ENCODE results near the gene INSYN2B.

INSYN2B gene

GRCh38 chr5:169980418-169981053 is at the start of gene INSYN2B:
INSYN2B (minus strand) TSS chr5:169980495; CDS start chr5:169883898, 96,597 bp downstream.
- DNase-seq (ENCODE audit: low read depth in 2 of 2): no peak

DNA sequence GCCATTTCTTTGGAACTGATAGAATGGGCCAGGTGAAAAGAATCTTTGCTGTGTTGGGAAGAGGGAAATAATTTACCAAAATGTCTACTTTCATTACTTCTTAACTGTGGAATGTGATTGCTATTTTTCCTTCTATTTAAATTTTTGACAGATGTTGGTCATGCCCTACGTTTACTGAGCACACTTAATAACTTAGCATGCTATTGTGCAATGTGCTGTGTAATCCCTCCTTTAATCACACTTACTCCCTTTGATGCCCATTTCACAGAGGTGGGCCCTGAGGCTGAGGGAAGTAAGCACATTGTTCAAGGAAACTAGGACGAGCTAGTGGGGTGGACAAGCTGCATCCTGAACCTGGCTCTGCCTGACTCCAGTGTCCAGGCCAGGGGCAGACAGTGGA is 47.8 kb upstream of the INSYN2B start:
- no peak for DNase-seq (ENCODE audit: low read depth in 2 of 2)

GRCh38 chr5:170025853-170026252 is 45.6 kb upstream of the INSYN2B start:
- DNase-seq (ENCODE audit: low read depth in 2 of 2): no peak

- no peak for DNase-seq (ENCODE audit: low read depth in 2 of 2)
These were observed 41.2 kb upstream of the INSYN2B start for GRCh38 chr5:170021506-170021905.

- DNase-seq (ENCODE audit: low read depth in 2 of 2): no peak
These were observed 40.1 kb upstream of the INSYN2B start for GRCh38 chr5:170020423-170020822.

- DNase-seq (ENCODE audit: low read depth in 2 of 2): no peak
These were observed 32.3 kb upstream of the INSYN2B start for GRCh38 chr5:170012622-170013021.

DNA sequence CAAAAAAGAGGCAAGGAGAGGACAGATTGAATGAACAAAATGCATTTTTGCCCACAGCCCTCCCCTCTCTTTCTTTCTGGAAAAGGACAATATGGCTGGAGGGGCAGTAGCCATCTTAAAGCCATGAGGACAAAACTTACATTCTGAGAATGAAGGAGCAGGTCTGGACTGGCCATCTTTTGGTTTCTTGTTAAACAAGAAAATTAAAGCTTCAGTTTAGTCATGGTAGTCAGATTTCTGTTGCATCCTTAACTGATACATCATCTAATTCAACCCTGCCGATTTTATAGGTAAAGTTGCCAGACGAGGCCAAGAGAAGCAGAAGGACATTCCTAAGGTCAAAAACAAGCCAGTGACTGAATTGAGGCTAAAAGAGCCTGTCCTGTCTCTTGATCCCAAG is 31.5 kb upstream of the INSYN2B start:
- no peak for DNase-seq (ENCODE audit: low read depth in 2 of 2)

GRCh38 chr5:170010595-170010994 is 30.3 kb upstream of the INSYN2B start:
- no peak for DNase-seq (ENCODE audit: low read depth in 2 of 2)

DNA sequence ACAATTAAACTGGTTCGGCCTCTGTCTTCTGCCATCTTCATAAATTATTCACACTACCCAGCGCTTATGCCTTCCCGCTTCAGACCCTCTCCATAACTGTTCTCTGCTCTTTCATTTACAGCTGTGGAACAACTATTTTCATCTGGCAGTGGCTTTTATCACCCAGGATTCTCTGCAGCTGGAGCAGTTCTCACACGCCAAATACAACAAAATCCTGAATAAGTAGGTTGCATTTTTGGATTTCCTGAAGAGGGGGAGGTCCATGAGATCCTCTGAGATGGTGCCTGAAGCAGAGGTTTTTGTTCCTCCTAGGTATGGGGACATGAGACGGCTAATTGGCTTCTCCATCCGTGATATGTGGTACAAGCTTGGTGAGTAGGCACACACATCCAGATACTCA is 28.1 kb upstream of the INSYN2B start:
- DNase-seq (ENCODE audit: low read depth in 2 of 2): no peak

GRCh38 chr5:170006021-170006420 is 25.7 kb upstream of the INSYN2B start:
- no peak for DNase-seq (ENCODE audit: low read depth in 2 of 2)

DNA sequence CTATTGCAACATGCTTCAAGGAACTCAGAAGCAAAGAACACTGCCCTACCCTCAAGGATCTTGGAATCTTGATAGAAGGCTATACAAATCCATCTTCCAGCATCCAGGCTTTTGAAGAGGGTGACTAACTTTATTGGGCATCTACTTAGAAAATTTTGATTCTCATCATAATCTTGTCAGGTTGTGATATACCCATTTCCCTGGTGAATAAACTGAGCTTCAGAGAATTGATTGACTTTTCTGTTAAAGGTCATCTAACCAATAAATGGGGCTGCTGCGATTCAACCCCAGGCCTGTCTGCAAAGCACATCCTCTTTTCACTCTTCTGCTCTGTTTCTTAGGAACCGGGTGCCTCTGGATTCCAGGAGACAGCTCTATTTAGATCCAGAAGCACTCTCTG is 19.9 kb upstream of the INSYN2B start:
- DNase-seq (ENCODE audit: low read depth in 2 of 2): no peak

GRCh38 chr5:169999621-170000020 is 19.3 kb upstream of the INSYN2B start:
- no peak for DNase-seq (ENCODE audit: low read depth in 2 of 2)

DNA sequence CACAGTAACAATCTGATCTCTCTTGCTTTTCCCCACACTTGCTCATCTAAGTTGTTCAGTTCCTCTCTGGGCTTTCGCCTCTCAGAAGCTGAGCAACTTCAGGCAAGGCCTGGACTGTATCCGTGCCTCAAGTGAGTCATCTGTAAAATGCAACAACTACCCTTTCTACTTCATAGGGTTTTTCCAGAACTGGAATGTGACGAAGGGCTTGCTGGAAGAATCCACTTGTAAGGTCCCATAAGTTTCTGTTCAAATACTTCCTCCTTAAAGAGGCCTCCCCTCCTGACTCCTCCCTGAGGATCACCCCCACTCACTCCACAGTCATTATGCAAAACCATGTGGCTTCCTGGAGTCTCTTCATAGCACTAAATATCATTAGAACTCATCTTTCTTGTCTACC is 17.5 kb upstream of the INSYN2B start:
- no peak for DNase-seq (ENCODE audit: low read depth in 2 of 2)

DNA sequence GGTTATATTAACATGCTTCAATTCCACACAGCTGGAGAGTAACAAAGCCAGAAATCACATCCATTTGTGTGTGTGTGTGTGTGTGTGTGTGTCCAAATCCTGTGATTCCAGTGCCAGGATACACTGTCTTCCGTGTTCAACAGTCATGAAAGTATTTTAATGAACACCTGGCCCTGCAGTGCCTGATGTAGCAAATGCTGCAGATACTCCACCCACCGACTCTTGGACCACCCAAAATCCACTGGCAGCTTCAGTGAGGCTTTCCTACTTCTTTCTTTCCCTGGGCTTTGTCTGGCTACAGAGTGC is 13.1 kb upstream of the INSYN2B start:
- DNase-seq (ENCODE audit: low read depth in 2 of 2): no peak

- no peak for DNase-seq (ENCODE audit: low read depth in 2 of 2)
These were observed 12.6 kb upstream of the INSYN2B start for GRCh38 chr5:169992789-169993484.

GRCh38 chr5:169991115-169991869 is 11.0 kb upstream of the INSYN2B start:
- DNase-seq (ENCODE audit: low read depth in 2 of 2): no peak

DNA sequence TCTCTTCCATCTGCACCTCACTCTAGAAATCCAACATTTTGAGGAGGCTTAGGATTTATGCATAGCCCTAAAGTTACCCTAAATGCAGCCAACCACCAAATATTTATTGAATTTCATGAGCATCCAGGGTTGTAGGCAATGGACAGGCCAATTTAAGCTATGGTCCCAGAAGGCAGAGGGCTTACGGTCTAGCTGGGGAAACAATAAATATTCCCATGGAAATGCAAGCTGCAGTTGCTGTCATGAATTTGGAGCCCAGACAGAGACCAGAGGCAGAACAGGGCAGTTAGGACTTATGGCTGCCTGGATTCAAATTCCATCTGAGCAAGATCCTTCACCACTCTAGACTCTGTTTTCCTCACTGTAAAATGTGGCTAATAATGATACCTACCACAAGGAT is 9.1 kb upstream of the INSYN2B start:
- no peak for DNase-seq (ENCODE audit: low read depth in 2 of 2)

DNA sequence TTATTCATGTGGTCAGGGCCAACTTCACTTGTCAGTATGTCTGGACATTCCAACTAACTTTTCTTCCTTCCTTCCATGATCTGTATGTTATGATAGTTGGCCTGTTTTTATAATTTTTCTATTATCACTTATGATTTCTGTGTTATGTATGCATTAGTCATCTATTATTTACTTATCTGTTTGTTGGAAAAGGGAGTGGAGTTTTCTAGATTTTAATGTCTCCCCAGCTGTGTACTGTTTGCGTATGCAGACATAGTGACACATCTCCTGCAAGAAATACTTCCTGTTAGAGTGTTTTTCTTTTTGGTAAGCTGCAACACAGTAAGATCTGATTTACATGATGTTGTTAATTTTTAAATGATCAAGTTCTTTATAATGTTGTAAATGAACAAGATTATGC is 8.7 kb upstream of the INSYN2B start:
- DNase-seq (ENCODE audit: low read depth in 2 of 2): no peak

DNA sequence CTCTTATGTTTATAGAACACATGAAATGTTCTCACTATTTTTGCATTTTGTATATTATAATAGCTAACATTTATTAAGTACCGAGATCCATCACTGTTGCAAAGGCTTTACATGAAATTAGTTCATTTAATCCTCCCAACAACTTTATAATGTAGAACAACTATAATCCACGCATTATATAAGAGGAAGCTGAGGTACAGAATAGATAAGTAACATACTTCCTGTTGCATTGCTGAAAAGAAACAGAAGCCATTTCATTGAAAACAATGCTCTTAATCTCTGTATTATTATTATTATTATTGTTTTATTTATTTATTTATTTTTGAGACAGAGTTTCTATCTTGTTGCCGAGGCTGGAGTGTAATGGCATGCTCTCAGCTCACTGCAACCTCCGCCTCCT is 7.9 kb upstream of the INSYN2B start:
- DNase-seq (ENCODE audit: low read depth in 2 of 2): no peak

DNA sequence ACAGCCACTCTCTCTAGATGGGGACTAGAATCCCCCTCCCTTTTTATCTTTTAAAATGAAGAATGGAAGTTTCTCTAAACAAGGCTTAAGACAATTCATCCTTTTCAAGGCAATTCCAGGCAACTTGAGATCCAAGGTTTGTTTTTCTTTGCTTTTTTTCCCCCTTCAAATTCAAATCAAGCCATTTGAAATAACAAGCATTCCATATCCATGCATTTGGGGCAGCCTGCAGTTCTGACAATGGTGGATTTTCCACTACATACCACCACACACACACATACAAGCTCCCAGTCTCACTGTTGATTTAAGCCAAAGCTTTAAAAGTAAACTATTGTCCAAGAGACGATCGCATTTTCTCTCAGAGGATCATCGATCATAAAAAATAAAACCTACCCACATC is 424 bp downstream of the INSYN2B start:
- no peak for DNase-seq (ENCODE audit: low read depth in 2 of 2)

DNA sequence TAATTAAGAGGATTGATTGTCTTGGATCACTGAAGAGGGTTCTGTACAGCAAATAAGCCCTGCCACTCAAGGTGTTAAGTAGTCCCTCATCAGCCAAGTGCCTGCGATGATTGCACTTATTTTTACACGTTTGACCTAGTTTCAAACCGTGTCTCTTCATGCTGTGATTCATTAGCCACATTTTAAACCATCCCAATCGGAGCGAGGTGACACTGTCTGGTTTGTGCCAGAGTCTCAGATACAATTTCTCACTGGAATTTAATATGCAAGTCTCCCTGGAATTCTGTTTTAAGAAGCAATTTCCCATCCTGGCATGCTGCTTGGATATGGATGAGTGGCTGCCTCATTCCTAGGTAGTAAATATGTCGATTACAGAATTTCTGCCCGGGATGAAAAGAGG is 1.6 kb downstream of the INSYN2B start:
- DNase-seq (ENCODE audit: low read depth in 2 of 2): no peak

DNA sequence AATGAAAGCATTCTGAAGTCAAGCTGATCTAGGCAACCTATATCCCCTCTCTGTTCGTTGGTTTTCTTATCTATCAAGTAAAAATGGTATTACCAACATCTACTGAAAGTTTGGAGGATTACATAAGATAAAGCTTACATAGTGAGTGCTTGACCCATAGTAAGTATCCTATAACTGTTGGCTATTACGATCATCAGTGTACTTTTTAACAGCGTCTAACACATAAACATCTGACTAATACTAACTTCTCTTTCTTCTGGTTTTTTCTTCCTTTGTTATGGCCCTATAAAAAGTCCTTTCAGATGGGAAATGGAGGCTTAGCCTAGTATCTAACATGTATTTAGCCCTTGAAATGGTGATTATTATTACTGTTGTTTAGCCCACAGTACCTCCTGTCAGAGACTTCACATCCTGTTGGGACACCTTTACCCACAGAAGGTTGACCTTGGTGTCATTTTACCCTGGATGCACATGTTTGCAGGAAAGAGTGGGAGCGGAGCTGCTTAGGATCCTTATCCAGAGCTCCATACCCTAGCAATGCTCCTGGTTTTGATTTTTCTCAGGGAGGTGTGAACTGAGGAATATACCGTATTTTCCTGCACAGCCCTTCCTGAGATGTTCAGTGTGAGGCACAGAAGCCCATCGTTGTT is 6.0 kb downstream of the INSYN2B start:
- no peak for DNase-seq (ENCODE audit: low read depth in 2 of 2)

GRCh38 chr5:169973056-169973455 is 7.2 kb downstream of the INSYN2B start:
- no peak for DNase-seq (ENCODE audit: low read depth in 2 of 2)

All from stimulated activated CD8-positive, alpha-beta memory T cell treated with anti-CD3 and anti-CD28 coated beads, Interleukin-15, amount 100 ng/mL, for 4 hours (primary cell).